Psoas muscle (tissue), 8 donors: Measurements from ENCODE around the gene PIP5K1B. TPM values are rescaled to one million over a fixed set of nuclear protein-coding genes. Genes with fewer than 3 reads are reported as not detected.
"Not testable (repeated sequence)": the region's sequence is repeated elsewhere in the genome, so short reads cannot be mapped to it uniquely, and the experiment has no call there.

Source experiments
- ATAC-seq, 4 donors: fragments of 200-7000 bp; cut with Tn5 transposase; one replicate each; pipeline ENCODE4 v1.9.1; 2020; ENCODE audit warnings: moderate library complexity in 3 of 4, mild to moderate bottlenecking in 2 of 4
- DNase-seq, 2 donors: peaks; one replicate each; pipeline ENCODE4 v3.0.0-alpha.2; 2020
- H3K27ac ChIP-seq: fragments of 200-600 bp; one replicate; pipeline ENCODE4 v1.8.0; 2022
- H3K27me3 ChIP-seq, 3 donors: fragments of 200-600 bp in 1 of 3; one replicate each; pipeline versions ENCODE4 v1.6.1 to v1.8.0; 2013 to 2022; ENCODE audit warnings: low read length in 2 of 3, mild to moderate bottlenecking in 2 of 3, moderate library complexity in 1 of 3; ENCODE audit not compliant: insufficient read depth in 3 of 3
- H3K36me3 ChIP-seq, 2 donors: fragments of 200-600 bp in 1 of 2; one replicate each; pipeline versions ENCODE4 v1.6.1 to v1.8.0; 2013 to 2022; ENCODE audit warnings: low read depth in 1 of 2, mild to moderate bottlenecking in 1 of 2, moderate library complexity in 1 of 2; ENCODE audit not compliant: insufficient read depth in 1 of 2
- H3K4me1 ChIP-seq: fragments of 200-600 bp; one replicate; pipeline ENCODE4 v1.8.0; 2022
- H3K4me3 ChIP-seq: fragments of 200-600 bp; one replicate; pipeline ENCODE4 v1.8.0; 2022; ENCODE audit warnings: mild to moderate bottlenecking
- H3K9me3 ChIP-seq: fragments of 200-600 bp; one replicate; pipeline ENCODE4 v1.8.0; 2022
- CTCF ChIP-seq: fragments of 200-600 bp; IDR thresholded peaks from one replicate; pipeline ENCODE4 v1.8.0; 2022; ENCODE audit warnings: antibody characterized with exemption
- WGBS, 3 donors: extraction: QIAGEN DNeasy Blood & Tissue Kit; methylation state at CpG; one replicate each; pipeline versions ENCODE4 v1.1.6 to v1.1.7; 2013; 5-methylcytosine and 5-hydroxymethylcytosine counted together
- intact Hi-C, 2 donors: fragments of 100-400 bp; cut with DNase I; formaldehyde crosslinking; loops; one replicate each; pipeline versions ENCODE4 v1.11.0 to v1.14.2; 2022
- polyA plus RNA-seq, 3 donors: library from polyadenylated mRNA; stranded (reverse); fragments of 200-250 nt; gene quantifications; one replicate each; pipeline ENCODE4 v1.2.3, GENCODE V29; 2013
- total RNA-seq, 4 donors: library from RNA; stranded (reverse); fragmentation: NEBNext Ultra II Directional in 2 of 4; extraction: Animal tissue kit (Norgen Biotek cat#: 25700) in 2 of 4; gene quantifications; one replicate each; pipeline versions ENCODE4 v1.2.1 to v1.2.4, GENCODE V29; 2021 to 2023
- donor health status: healthy with polysubstance abuse.
- donor health status: DM: no; HTN: no; CAD: no; lungs with moderate emphysema.
- donor health status: Bipolar disorder and iron deficiency.
- donor health status: healthy.
- donor health status: DM: yes; HTN: yes; CAD: no.
- donor health status: DM: no; HTN: no; CAD: no.
- donor health status: DM: no; HTN: no; CAD: no.
- donor health status: DM: yes; HTN: yes; CAD: no.

PIP5K1B gene
- total and polyA plus RNA-seq, 7 donors, result 0.48 to 2.5 (median 1.7) TPM

GRCh38 chr9:69046723-69047122 lies 341.7 kb downstream of the PIP5K1B start:
- intact Hi-C loops, result no loop called here
- no peaks in the 10 kb centered on the region for H3K9me3 ChIP-seq
- no peak for TF ChIP-seq CTCF
- peaks cover 0 to 39% of the 10 kb centered on the region in 2 donors for H3K36me3 ChIP-seq
- no peak for ATAC-seq
- WGBS, 3 donors, result 57 to 77% (median 72%) methylated on average over 4 of the region's 4 CpGs
- no peak for DNase-seq
- no peak overlapping the region for H3K4me3 ChIP-seq
- H3K27ac ChIP-seq, result no peak overlapping the region
- H3K27me3 ChIP-seq, result no peaks in the 10 kb centered on the region
- H3K4me1 ChIP-seq, result peaks cover 8% of the 10 kb centered on the region

GRCh38 chr9:69047371-69047770 lies 342.3 kb downstream of the PIP5K1B start:
- H3K4me1 ChIP-seq, result peaks cover 8% of the 10 kb centered on the region
- H3K4me3 ChIP-seq, result no peak overlapping the region
- H3K36me3 ChIP-seq, result peaks cover 0 to 39% of the 10 kb centered on the region in 2 donors
- intact Hi-C loops, result no loop called here
- H3K9me3 ChIP-seq, result no peaks in the 10 kb centered on the region
- no peak for DNase-seq
- 71 to 80% (median 79%) methylated on average over 4 of the region's 4 CpGs for WGBS, 3 donors
- H3K27ac ChIP-seq, result no peak overlapping the region
- no peaks in the 10 kb centered on the region for H3K27me3 ChIP-seq
- no peak for ATAC-seq
- no peak for TF ChIP-seq CTCF

- no peak for TF ChIP-seq CTCF
- intact Hi-C loops, result no loop called here
- H3K9me3 ChIP-seq, result no peaks in the 10 kb centered on the region
- H3K36me3 ChIP-seq, result peaks cover 0 to 45% of the 10 kb centered on the region in 2 donors
- H3K4me3 ChIP-seq, result no peak overlapping the region
- ATAC-seq (no peak), DNase-seq (no peak)
- no peaks in the 10 kb centered on the region for H3K27me3 ChIP-seq
- 90 to 95% (median 95%) methylated on average over 6 of the region's 6 CpGs for WGBS, 3 donors
- peaks cover 8% of the 10 kb centered on the region for H3K4me1 ChIP-seq
- H3K27ac ChIP-seq, result no peak overlapping the region
Observed at GRCh38 chr9:69049094-69049493, 344.1 kb downstream of the PIP5K1B start.

- intact Hi-C loops, result loop anchor here in 1 of 2 donors (5.0 kb wide), 1 partner anchor 141 kb away; no protein-coding TSS in a partner anchor
- not testable (repeated sequence) for H3K27ac ChIP-seq, ATAC-seq
Observed at GRCh38 chr9:69050936-69051335, 345.9 kb downstream of the PIP5K1B start.

GRCh38 chr9:69054989-69055388 lies 349.9 kb downstream of the PIP5K1B start:
- no peaks in the 10 kb centered on the region for H3K9me3 ChIP-seq
- 74 to 96% (median 76%) methylated on average over 1 of the region's 1 CpG for WGBS, 3 donors
- DNase-seq (no peak), ATAC-seq (no peak)
- no peak for TF ChIP-seq CTCF
- H3K4me3 ChIP-seq, result no peak overlapping the region
- H3K36me3 ChIP-seq, result peaks cover 3 to 32% of the 10 kb centered on the region in 2 donors
- no peaks in the 10 kb centered on the region for H3K27me3 ChIP-seq
- H3K27ac ChIP-seq, result no peak overlapping the region
- H3K4me1 ChIP-seq, result no peaks in the 10 kb centered on the region
- intact Hi-C loops, result loop anchor here (1.0 to 5.0 kb wide), 2 partner anchors 137 to 138 kb away; no protein-coding TSS in a partner anchor

More at GRCh38 chr9:69050936-69051335, 345.9 kb downstream of the PIP5K1B start:
- not testable (repeated sequence) for H3K4me1 ChIP-seq, DNase-seq, H3K27me3 ChIP-seq, H3K9me3 ChIP-seq, H3K4me3 ChIP-seq
- 86 to 91% (median 90%) methylated on average over 11 to 12 of the region's 12 CpGs for WGBS, 3 donors
- H3K36me3 ChIP-seq, result peaks cover 0 to 58% of the 10 kb centered on the region in 2 donors
